Fibroblast of the conjunctiva (primary cell): ENCODE measurements around the gene DAPK1.
"Not testable (repeated sequence)": the region's sequence is repeated elsewhere in the genome, so short reads cannot be mapped to it uniquely, and the experiment has no call there.

Experiments
- DNase-seq: peaks from one replicate; pipeline ENCODE4 v3.0.0-alpha.2; 2010; ENCODE audit warnings: low read depth

DAPK1 gene

GRCh38 chr9:87742813-87743428, 245.3 kb downstream of the DAPK1 start:
- DNase-seq, result no peak

- not testable (repeated sequence) for DNase-seq
Observed at GRCh38 chr9:87744247-87744646, 246.6 kb downstream of the DAPK1 start.

- DNase-seq, result no peak
Observed at GRCh38 chr9:87746186-87746585, 248.5 kb downstream of the DAPK1 start.

GRCh38 chr9:87748881-87749280, 251.2 kb downstream of the DAPK1 start:
- DNase-seq, result no peak

GRCh38 chr9:87749335-87750035, 251.8 kb downstream of the DAPK1 start:
- DNase-seq, result no peak

- no peak for DNase-seq
Observed at GRCh38 chr9:87750726-87751125, 253.1 kb downstream of the DAPK1 start.

- no peak for DNase-seq
Observed at GRCh38 chr9:87751423-87751822, 253.8 kb downstream of the DAPK1 start.

GRCh38 chr9:87751868-87752267, 254.2 kb downstream of the DAPK1 start:
- no peak for DNase-seq

GRCh38 chr9:87753313-87753712, 255.6 kb downstream of the DAPK1 start:
- DNase-seq, result no peak
